Measurements from ENCODE around the gene PLEKHM3. TPM values are rescaled to one million over a fixed set of nuclear protein-coding genes. Genes with fewer than 3 reads are reported as not detected.

The PLEKHM3 gene
- total and polyA plus RNA-seq, 2 experiments from 2014 or later = 3.9 to 8.8 TPM

DNA sequence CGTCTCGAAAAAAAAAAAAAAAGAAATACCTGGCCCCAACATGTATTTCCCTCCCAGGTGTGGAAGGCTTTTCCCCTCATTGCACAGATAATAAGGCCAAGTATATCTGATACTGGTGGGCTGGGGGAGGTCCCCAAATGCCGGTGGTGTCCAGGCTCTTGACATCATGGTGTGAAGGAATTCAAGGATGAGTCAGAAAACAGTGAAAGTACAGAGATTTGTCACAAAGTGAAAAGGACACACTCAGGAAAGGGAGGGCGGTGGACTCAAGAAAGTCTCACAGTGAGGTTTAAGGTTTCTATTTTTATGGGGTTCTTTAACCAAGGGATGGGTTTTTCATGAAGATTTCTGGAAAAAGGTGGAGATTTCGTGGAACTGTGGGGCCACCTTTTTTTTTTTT lies 217.8 kb downstream of the PLEKHM3 start:
- Mint-ChIP-seq H3K27me3 (ENCODE audit: insufficient read depth, low read depth, poor library complexity) (peaks cover 7% of the 10 kb centered on the region), H3K4me1 (peaks cover 41% of the 10 kb centered on the region), H3K36me3 (ENCODE audit: low read depth) (no peaks in the 10 kb centered on the region), H3K27ac (0 out of 2 replicates have a peak overlapping the region, but pooled peaks have one; percentile 56), H3K4me3 (no peak overlapping the region; the same call in 2 of the 3 replicates), H3K9me3 (no peaks in the 10 kb centered on the region)
- Histone ChIP-seq H4K20me1 (replicated peaks; ENCODE audit: insufficient read depth) (no peaks in the 10 kb centered on the region), H3K4me3 (no peak overlapping the region), H3F3A (replicated peaks; ENCODE audit: low read depth) (peaks cover 17% of the 10 kb centered on the region), H2AFZ (no peak overlapping the region; the same call in 1 of the 2 replicates), H3K27me3 (ENCODE audit: insufficient read depth) (no peaks in the 10 kb centered on the region), H3K27ac (ENCODE audit: low read depth) (no peak overlapping the region), H3K9me2 (ENCODE audit: insufficient read depth) (no peaks in the 10 kb centered on the region; the same call in 1 of the 2 replicates), H3K79me2 (replicated peaks; ENCODE audit: insufficient read depth) (no peaks in the 10 kb centered on the region), H3K4me1 (ENCODE audit: insufficient read depth) (peaks cover 23% of the 10 kb centered on the region), H3K36me3 (ENCODE audit: insufficient read depth) (no peaks in the 10 kb centered on the region), H3K4me2 (no peak overlapping the region)
- TF ChIP-seq JUNB (IDR thresholded peaks at IDR 0.05; ENCODE audit: unreplicated experiment) (no peak), ZNF114 (CRISPR knock-in tag; IDR thresholded peaks at IDR 0.05) (no peak)
- no peak for DNase-seq (ENCODE audit: low spot score)
- ATAC-seq = no peak

- no peak overlapping the region for H3K4me2 ChIP-seq
- Mint-ChIP-seq H3K27me3 (ENCODE audit: insufficient read depth, low read depth, poor library complexity) (peaks cover 5% of the 10 kb centered on the region), H3K4me3 (no peak overlapping the region), H3K9me3 (no peaks in the 10 kb centered on the region), H3K36me3 (ENCODE audit: low read depth) (no peaks in the 10 kb centered on the region), H3K4me1 (peaks cover 37% of the 10 kb centered on the region), H3K27ac (no peak overlapping the region)
- peaks cover 24% of the 10 kb centered on the region for H3K4me1 ChIP-seq (ENCODE audit: insufficient read depth)
- H3K9me2 ChIP-seq (ENCODE audit: insufficient read depth) = no peaks in the 10 kb centered on the region; the same call in 1 of the 2 replicates
- no peaks in the 10 kb centered on the region for H3K36me3 ChIP-seq (ENCODE audit: insufficient read depth)
- H3K79me2 ChIP-seq (replicated peaks; ENCODE audit: insufficient read depth) = no peaks in the 10 kb centered on the region
- H3K27me3 ChIP-seq (ENCODE audit: insufficient read depth) = no peaks in the 10 kb centered on the region
- no peak overlapping the region for H3K4me3 ChIP-seq
- H3F3A ChIP-seq (replicated peaks; ENCODE audit: low read depth) = peaks cover 6% of the 10 kb centered on the region; the same call in 1 of the 2 replicates
- ATAC-seq (no peak), DNase-seq (ENCODE audit: low spot score) (no peak)
- peak overlapping the region; percentile 80; the same call in 1 of the 2 replicates for H2AFZ ChIP-seq
- H3K27ac ChIP-seq (ENCODE audit: low read depth) = no peak overlapping the region
- H4K20me1 ChIP-seq (replicated peaks; ENCODE audit: insufficient read depth) = no peaks in the 10 kb centered on the region
- TF ChIP-seq, protein P1, sequence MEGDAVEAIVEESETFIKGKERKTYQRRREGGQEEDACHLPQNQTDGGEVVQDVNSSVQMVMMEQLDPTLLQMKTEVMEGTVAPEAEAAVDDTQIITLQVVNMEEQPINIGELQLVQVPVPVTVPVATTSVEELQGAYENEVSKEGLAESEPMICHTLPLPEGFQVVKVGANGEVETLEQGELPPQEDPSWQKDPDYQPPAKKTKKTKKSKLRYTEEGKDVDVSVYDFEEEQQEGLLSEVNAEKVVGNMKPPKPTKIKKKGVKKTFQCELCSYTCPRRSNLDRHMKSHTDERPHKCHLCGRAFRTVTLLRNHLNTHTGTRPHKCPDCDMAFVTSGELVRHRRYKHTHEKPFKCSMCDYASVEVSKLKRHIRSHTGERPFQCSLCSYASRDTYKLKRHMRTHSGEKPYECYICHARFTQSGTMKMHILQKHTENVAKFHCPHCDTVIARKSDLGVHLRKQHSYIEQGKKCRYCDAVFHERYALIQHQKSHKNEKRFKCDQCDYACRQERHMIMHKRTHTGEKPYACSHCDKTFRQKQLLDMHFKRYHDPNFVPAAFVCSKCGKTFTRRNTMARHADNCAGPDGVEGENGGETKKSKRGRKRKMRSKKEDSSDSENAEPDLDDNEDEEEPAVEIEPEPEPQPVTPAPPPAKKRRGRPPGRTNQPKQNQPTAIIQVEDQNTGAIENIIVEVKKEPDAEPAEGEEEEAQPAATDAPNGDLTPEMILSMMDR (conservative IDR thresholded peaks at IDR 0.05; ENCODE audit: low read depth in 2 of 2) = no peak
- TF ChIP-seq JUNB (IDR thresholded peaks at IDR 0.05; ENCODE audit: unreplicated experiment) (no peak), NANOG (IDR thresholded peaks at IDR 0.05; ENCODE audit: borderline replicate concordance) (no peak), STAT1 (IDR thresholded peaks at IDR 0.05; ENCODE audit: unreplicated experiment) (no peak), EZH2 (IDR thresholded peaks at IDR 0.05; ENCODE audit: low read depth, unreplicated experiment) (no peak), ZNF462 (CRISPR knock-in tag; IDR thresholded peaks at IDR 0.05) (no peak)
- TF ChIP-seq, protein P2, sequence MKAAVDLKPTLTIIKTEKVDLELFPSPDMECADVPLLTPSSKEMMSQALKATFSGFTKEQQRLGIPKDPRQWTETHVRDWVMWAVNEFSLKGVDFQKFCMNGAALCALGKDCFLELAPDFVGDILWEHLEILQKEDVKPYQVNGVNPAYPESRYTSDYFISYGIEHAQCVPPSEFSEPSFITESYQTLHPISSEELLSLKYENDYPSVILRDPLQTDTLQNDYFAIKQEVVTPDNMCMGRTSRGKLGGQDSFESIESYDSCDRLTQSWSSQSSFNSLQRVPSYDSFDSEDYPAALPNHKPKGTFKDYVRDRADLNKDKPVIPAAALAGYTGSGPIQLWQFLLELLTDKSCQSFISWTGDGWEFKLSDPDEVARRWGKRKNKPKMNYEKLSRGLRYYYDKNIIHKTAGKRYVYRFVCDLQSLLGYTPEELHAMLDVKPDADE (IDR thresholded peaks at IDR 0.05) = no peak
These were observed 219.6 kb downstream of the PLEKHM3 start for GRCh38 chr2:207805566-207806226.

All from GM23338 (cell line).